Activated CD8-positive, alpha-beta T cell treated with anti-CD3 and anti-CD28 coated beads, Interleukin-2, amount 10 ng/mL, durations not matched to agents 7 days and 5 days (primary cell): ENCODE data around the gene ZNF831. TPM values are rescaled to one million over a fixed set of nuclear protein-coding genes. Genes with fewer than 3 reads are reported as not detected.
A peak's percentile ranks its signal among the peaks of the same experiment; 100 is the strongest.

Experiments
- ATAC-seq: fragments of 150-1000 bp; cut with Tn5 transposase; one replicate; pipeline ENCODE4 v1.10.0; 2021; ENCODE audit warnings: moderate library complexity
- CTCF ChIA-PET: fragments of 350-600 bp; sonication (Branson Sonifier 250); formaldehyde crosslinking; loops from one replicate; lab custom pipeline; 2021; ENCODE audit warnings: antibody characterized with exemption; lab: Charles Lee
- POLR2A ChIA-PET: fragments of 350-600 bp; sonication (Branson Sonifier 250); formaldehyde crosslinking; loops from one replicate; lab custom pipeline; 2021; ENCODE audit warnings: antibody characterized with exemption; lab: Charles Lee
- DNase-seq: peaks from one replicate; pipeline ENCODE4 v3.0.0-alpha.2; 2020
- H3K27ac Mint-ChIP-seq: one replicate; pipeline ENCODE4 v1.8.0; 2021; ENCODE audit warnings: mild to moderate bottlenecking, mixed read lengths
- H3K27me3 Mint-ChIP-seq: one replicate; pipeline ENCODE4 v1.8.0; 2021; ENCODE audit warnings: low read depth, mixed read lengths
- H3K36me3 Mint-ChIP-seq: one replicate; pipeline ENCODE4 v1.8.0; 2021; ENCODE audit warnings: low read depth, mixed read lengths
- H3K4me1 Mint-ChIP-seq: one replicate; pipeline ENCODE4 v1.8.0; 2021; ENCODE audit warnings: low read depth, mixed read lengths
- H3K4me3 Mint-ChIP-seq: one replicate; pipeline ENCODE4 v1.8.0; 2021; ENCODE audit warnings: mild to moderate bottlenecking, mixed read lengths
- H3K9me3 Mint-ChIP-seq: one replicate; pipeline ENCODE4 v1.8.0; 2022; ENCODE audit warnings: mixed read lengths; ENCODE audit not compliant: insufficient read depth
- total RNA-seq, 2 experiments: library from RNA; stranded (reverse); gene quantifications; one replicate each; pipeline ENCODE4 v1.2.3, GENCODE V29; 2021

Gene ZNF831
- total RNA-seq, 2 experiments from 2014 or later, result 8.6 to 9.2 TPM

DNA sequence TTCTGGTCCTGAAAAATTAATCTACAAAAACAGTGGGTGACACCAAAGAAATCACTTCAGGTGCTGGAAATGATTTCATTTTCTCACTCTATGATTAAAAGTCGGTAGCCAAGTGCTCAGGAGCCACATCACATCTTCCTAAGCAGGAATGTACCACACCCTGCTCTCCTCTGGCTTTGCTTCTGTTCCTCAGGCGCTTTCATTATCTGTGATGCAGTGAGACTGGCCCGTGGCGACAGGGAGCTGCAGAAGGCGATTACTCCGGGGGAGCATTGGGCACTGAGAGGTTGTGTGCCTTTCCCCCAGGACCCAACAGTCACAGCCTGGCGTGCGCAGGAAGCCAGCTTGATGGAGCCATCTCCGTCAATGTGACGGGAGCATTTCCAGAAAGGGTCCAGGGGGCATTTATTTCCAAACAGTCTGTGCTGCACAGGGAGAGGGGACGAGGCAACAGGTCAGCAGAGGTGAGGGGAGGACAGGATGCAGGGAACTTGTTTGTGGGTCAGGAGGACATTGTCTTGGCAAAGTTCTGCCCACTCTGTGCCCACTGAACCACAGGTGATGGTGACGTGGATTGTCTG lies 5.6 kb upstream of the ZNF831 start:
- Mint-ChIP-seq H3K9me3 (no peaks in the 10 kb centered on the region), H3K36me3 (peaks cover 6% of the 10 kb centered on the region), H3K4me3 (no peak overlapping the region), H3K27me3 (peaks cover 3% of the 10 kb centered on the region), H3K27ac (no peak overlapping the region), H3K4me1 (peaks cover 63% of the 10 kb centered on the region)
- ATAC-seq (no peak), DNase-seq (no peak)
- ChIA-PET POLR2A (no interaction called here), CTCF (interaction anchor here (2.6 to 3.6 kb wide), 2 partner anchors 20 to 70 kb away, joined by 8 to 25 read pairs; no protein-coding TSS in a partner anchor)

DNA sequence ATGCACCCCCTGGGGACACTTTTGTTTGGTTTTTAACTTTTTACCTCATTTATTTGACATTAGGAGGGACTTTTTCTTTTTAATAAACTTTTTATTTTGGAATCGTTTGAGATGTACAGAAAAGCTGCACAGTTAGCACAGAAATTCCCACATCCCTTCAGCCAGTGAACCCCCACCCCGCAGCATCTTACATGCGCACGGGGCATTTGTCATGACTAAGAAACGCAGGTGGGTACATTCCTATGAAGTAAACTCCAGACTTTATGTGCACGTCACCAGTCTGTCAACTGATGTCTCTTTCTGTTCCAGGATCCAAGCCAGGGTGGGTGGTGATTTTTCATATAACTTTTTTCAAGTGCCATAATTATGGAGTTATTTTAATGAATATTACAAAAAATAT lies 4.9 kb upstream of the ZNF831 start:
- no peak overlapping the region for H3K4me3 Mint-ChIP-seq
- peaks cover 68% of the 10 kb centered on the region for H3K4me1 Mint-ChIP-seq
- DNase-seq (no peak), ATAC-seq (no peak)
- H3K36me3 Mint-ChIP-seq, result peaks cover 6% of the 10 kb centered on the region
- ChIA-PET POLR2A (interaction anchor here (0.8 to 2.9 kb wide), 11 partner anchors 11 to 1766 kb away, joined by 3 to 49 read pairs (median 6); partner anchors contain the start of gene ATP5F1E), CTCF (interaction anchor here (0.7 to 3.6 kb wide), 14 partner anchors 8 to 243 kb away, joined by 3 to 25 read pairs (median 5); partner anchors contain the start of gene ATP5F1E)
- no peaks in the 10 kb centered on the region for H3K9me3 Mint-ChIP-seq
- no peak overlapping the region for H3K27ac Mint-ChIP-seq
- peaks cover 3% of the 10 kb centered on the region for H3K27me3 Mint-ChIP-seq

DNA sequence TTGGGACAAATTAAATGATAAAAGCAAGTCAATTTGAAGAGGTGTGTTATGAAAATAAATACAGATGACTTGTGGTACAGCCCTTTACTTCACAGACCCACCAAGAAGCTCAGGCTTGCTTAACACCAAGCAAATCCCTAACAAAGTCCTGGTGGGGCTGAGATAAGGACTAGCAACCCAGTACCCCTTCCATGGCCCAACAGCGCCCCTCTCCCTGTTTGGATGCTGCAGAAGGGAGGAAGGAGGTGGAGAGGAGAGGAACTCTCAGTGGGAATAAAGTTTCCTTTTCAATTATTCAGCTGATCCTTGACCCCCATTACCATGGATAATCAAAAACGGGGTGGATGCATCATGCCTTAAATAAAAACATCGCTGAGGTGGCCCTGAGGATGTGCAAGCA lies 4.5 kb upstream of the ZNF831 start:
- peaks cover 3% of the 10 kb centered on the region for H3K27me3 Mint-ChIP-seq
- H3K9me3 Mint-ChIP-seq, result no peaks in the 10 kb centered on the region
- H3K27ac Mint-ChIP-seq, result peak overlapping the region; percentile 97
- ATAC-seq, result peak; percentile 2
- peaks cover 6% of the 10 kb centered on the region for H3K36me3 Mint-ChIP-seq
- CTCF ChIA-PET, result interaction anchor here (0.7 to 3.6 kb wide), 16 partner anchors 9 to 243 kb away, joined by 3 to 25 read pairs (median 5); partner anchors contain the start of gene ATP5F1E
- peaks cover 69% of the 10 kb centered on the region for H3K4me1 Mint-ChIP-seq
- no peak for DNase-seq
- peak overlapping the region; percentile 89 for H3K4me3 Mint-ChIP-seq
- POLR2A ChIA-PET, result interaction anchor here (0.8 to 2.9 kb wide), 11 partner anchors 11 to 1767 kb away, joined by 3 to 49 read pairs (median 6); partner anchors contain the start of gene ATP5F1E

DNA sequence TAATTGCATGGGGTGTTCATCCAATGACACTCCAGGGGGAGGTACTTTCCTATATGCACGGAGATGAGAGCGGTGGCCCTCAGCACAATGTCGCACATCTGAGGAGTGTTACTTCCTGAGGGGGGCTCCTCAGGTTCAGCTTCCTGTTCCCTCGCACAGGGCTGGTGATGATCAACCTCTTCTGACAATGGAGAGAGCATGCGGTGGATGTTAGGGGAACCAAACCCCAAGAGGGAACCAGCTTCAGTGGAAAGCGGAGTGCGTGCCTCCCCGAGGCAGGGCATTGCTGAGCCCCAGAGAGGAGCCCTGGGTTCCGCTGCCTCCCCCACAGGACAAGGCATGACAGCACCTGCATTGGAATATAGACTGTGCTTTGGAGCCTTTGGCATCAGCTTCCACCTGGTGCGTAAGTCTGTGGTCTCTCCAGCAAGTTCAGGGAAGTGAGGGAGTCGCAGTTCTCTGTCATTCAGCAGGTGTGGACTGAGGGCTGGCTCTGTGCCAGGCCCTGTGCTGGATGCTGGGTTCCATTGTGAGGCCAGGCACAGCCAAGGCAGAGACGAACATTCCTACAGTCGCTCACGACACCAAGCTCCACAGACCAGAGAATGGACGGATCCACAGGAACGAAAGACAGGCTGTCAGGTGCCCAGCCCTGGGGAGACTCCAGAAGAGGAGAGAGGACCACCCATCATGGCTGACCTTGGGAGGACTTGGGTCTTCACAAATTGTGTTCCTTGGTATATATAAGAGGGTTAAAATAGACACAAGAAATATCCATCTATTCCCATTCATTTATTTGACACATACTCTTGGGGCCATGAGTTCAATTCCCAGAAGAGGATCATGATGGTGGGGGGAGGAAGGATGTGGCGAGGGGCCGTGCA lies 3.9 kb upstream of the ZNF831 start:
- H3K27me3 Mint-ChIP-seq, result no peaks in the 10 kb centered on the region
- no peaks in the 10 kb centered on the region for H3K9me3 Mint-ChIP-seq
- H3K4me3 Mint-ChIP-seq, result peak overlapping the region; percentile 89
- H3K4me1 Mint-ChIP-seq, result peaks cover 67% of the 10 kb centered on the region
- ChIA-PET POLR2A (interaction anchor here (0.8 to 2.9 kb wide), 12 partner anchors 12 to 1767 kb away, joined by 3 to 49 read pairs (median 5); partner anchors contain the start of gene ATP5F1E), CTCF (interaction anchor here (1.0 to 3.6 kb wide), 16 partner anchors 9 to 127 kb away, joined by 3 to 25 read pairs (median 5); partner anchors contain the start of gene ATP5F1E)
- H3K36me3 Mint-ChIP-seq, result peaks cover 6% of the 10 kb centered on the region
- ATAC-seq, result peak; percentile 74
- H3K27ac Mint-ChIP-seq, result peak overlapping the region; percentile 97
- peak; percentile 82 for DNase-seq

DNA sequence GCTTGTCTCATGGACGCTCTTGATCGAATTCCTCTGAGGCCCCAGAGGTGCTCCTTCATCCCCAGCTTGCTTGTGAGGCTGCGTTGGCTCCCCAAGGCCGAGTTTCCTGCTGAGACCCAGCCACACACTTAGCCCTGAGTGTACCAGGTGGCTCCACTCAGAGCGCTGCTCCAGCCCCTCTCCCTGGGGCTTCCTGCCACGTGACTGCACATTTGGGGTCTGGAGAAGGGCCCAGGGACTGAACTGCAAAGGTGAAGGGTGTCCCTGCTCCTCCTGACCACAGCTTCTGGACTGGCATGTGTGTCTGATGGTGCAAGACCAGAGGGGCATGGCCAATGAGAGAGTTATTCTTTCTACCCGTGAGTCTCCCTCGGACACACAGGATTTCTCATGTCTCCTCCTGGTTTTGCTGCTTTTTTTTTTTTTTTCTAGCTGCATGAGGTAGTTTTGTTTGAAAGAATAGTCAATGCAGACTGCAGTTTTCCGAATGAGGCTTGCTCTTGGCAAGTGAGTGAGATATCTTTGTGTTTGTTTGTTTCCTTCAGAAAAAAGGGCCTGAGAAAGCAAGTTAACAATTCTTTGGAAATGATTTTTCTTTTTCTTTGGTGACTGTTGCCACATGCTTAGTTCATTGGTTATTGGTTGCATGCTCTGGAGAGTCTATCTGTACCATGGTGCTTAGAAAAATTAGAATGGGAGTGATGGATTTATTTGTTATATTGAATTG lies 3.1 kb upstream of the ZNF831 start:
- DNase-seq (peak; percentile 51), ATAC-seq (no peak)
- ChIA-PET CTCF (interaction anchor here (1.2 to 3.6 kb wide), 6 partner anchors 8 to 72 kb away, joined by 3 to 25 read pairs (median 12); no protein-coding TSS in a partner anchor), POLR2A (interaction anchor here (1.0 to 2.9 kb wide), 7 partner anchors 12 to 129 kb away, joined by 3 to 49 read pairs (median 8); partner anchors contain the start of gene ATP5F1E)
- H3K27me3 Mint-ChIP-seq, result no peaks in the 10 kb centered on the region
- peaks cover 6% of the 10 kb centered on the region for H3K36me3 Mint-ChIP-seq
- H3K27ac Mint-ChIP-seq, result peak overlapping the region; percentile 97
- peak overlapping the region; percentile 89 for H3K4me3 Mint-ChIP-seq
- H3K9me3 Mint-ChIP-seq, result no peaks in the 10 kb centered on the region
- peaks cover 74% of the 10 kb centered on the region for H3K4me1 Mint-ChIP-seq

DNA sequence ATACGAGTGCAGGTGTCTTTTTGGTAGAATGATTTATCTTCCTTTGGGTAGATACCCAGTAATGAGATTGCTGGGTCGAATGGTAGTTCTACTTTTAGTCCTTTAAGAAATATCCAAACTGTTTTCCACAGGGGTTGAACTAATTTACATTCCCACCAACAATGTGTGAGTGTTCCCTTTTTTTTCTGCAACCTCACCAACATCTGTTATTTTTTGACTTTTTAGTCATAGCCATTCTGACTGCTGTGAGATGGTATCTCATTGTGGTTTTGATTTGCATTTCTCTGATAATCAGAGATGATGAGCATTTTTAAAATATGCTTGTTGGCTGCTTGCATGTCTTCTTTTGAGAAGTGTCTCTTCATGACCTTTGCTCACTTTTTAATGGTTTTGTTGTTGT lies 1.9 kb upstream of the ZNF831 start:
- H3K27ac Mint-ChIP-seq, result peak overlapping the region; percentile 97
- H3K4me1 Mint-ChIP-seq, result peaks cover 84% of the 10 kb centered on the region
- CTCF ChIA-PET, result no interaction called here
- H3K27me3 Mint-ChIP-seq, result no peaks in the 10 kb centered on the region
- peak overlapping the region; percentile 89 for H3K4me3 Mint-ChIP-seq
- no peak for ATAC-seq
- POLR2A ChIA-PET, result interaction anchor here (0.6 kb wide), 1 partner anchor 40 kb away, joined by 3 read pairs; no protein-coding TSS in a partner anchor
- DNase-seq, result no peak
- H3K9me3 Mint-ChIP-seq, result no peaks in the 10 kb centered on the region
- peaks cover 12% of the 10 kb centered on the region for H3K36me3 Mint-ChIP-seq

DNA sequence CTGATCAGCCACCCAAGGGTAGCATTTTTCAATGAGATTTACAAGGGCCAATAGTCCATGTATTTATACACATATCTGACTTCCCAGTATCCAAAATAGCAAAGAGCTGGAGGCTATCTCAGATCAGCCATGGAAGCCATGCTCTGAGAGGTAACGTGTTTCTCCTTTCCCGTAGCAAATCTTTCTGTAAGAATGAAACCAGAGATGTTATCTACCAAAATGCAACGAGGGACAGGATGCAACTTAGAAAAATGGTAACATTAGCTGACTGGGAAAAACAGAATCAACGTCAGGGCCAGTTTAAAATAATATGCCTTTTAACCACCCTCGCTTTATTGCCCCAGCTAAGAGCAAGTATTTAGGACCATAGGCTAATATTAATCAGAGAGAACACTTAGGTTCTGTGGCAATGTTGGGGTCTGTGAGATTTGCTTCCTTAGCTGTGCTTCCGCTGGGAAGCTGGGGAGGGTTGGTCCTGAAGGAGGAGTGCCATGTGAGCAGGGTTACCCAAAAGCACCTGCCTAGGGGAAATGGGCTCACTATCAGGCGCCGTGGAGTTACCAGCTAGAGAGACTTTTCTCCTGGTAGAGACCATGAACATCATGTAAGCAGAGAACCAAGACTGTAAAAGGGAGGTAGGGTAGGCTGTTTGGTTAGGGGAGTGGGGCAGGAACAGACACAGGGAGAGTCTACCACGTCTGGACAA lies 1.2 kb downstream of the ZNF831 start:
- Mint-ChIP-seq H3K27me3 (no peaks in the 10 kb centered on the region), H3K4me3 (peak overlapping the region; percentile 89), H3K9me3 (peaks cover 10% of the 10 kb centered on the region), H3K4me1 (peaks cover 87% of the 10 kb centered on the region), H3K36me3 (peaks cover 27% of the 10 kb centered on the region), H3K27ac (peak overlapping the region; percentile 88)
- ChIA-PET POLR2A (interaction anchor here (1.1 to 3.8 kb wide), 17 partner anchors 9 to 513 kb away, joined by 3 to 31 read pairs (median 7); partner anchors contain the start of genes ATP5F1E and STX16), CTCF (interaction anchor here (1.0 to 4.8 kb wide), 9 partner anchors 11 to 76 kb away, joined by 4 to 27 read pairs (median 10); no protein-coding TSS in a partner anchor)
- DNase-seq, result peak; percentile 44
- ATAC-seq, result peak; percentile 9

DNA sequence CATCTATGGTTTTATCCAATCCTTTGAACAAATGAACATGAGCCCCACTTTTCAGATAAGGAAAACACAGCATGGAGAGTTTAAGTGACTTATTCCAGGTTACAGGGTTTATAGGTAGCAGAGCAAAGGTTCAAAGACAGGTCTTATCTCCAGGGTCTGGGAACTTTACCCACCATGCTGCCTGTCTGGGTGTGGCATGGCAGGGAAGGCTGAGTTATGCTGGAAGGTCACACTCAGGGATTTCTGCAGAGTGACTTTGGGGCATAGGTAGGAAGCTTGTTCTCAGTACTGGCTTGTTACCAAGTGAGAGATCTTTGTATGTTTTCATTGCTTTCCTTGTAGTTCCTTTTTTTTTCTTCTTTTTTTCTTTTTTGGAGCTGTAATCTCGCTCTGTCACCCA lies 1.8 kb downstream of the ZNF831 start:
- POLR2A ChIA-PET, result interaction anchor here (0.6 to 3.8 kb wide), 14 partner anchors 9 to 513 kb away, joined by 3 to 31 read pairs (median 9); partner anchors contain the start of gene STX16
- ATAC-seq, result no peak
- Mint-ChIP-seq H3K36me3 (peaks cover 32% of the 10 kb centered on the region), H3K27me3 (no peaks in the 10 kb centered on the region), H3K4me1 (peaks cover 87% of the 10 kb centered on the region), H3K27ac (peak overlapping the region; percentile 88), H3K9me3 (peaks cover 16% of the 10 kb centered on the region), H3K4me3 (peak overlapping the region; percentile 89)
- no peak for DNase-seq
- CTCF ChIA-PET, result interaction anchor here (0.7 to 4.8 kb wide), 11 partner anchors 10 to 77 kb away, joined by 3 to 27 read pairs (median 8); no protein-coding TSS in a partner anchor

DNA sequence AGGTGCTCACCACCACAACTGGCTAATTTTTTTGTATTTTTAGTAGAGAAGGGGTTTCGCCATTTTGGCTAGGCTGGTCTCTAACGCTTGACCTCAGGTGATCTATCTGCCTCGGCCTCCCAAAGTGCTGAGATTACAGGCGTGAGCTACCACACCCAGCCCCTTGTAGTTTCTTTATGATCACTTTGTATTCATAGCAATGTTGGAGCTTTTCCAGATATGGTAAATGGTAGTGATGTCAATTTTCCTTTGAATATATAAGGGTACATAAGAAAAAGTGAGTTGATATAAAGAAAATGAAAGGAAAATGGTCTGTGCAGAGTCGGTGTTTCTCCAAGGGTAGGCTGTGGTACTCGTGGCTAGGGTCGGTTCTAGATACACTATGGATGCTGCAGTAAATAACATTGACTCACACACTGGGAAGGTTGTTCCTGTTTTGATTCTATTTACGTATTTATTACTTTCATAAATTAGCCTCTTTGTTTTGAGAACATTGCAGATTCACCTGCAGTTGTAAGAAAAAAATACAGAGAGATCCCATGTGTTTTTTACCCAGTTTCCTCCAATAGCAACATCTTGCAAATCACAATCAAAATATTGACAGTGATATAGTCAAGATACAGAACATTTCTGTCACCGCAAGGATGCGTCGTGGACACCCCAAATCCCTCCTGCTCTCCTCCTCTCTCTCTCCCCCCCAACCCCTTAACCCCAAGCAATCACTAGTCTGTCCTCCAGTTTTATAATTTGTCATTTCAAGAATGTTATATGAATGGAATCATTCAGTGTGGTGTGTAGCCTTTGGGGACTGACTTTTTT lies 2.5 kb downstream of the ZNF831 start:
- CTCF ChIA-PET, result interaction anchor here (0.6 to 4.8 kb wide), 11 partner anchors 9 to 78 kb away, joined by 3 to 27 read pairs (median 7); no protein-coding TSS in a partner anchor
- H3K27ac Mint-ChIP-seq, result peak overlapping the region; percentile 88
- POLR2A ChIA-PET, result interaction anchor here (0.6 to 3.8 kb wide), 9 partner anchors 8 to 274 kb away, joined by 3 to 31 read pairs (median 13); no protein-coding TSS in a partner anchor
- DNase-seq (peak; percentile 48), ATAC-seq (peak; percentile 47)
- H3K4me1 Mint-ChIP-seq, result peaks cover 87% of the 10 kb centered on the region
- H3K9me3 Mint-ChIP-seq, result peaks cover 16% of the 10 kb centered on the region
- H3K27me3 Mint-ChIP-seq, result no peaks in the 10 kb centered on the region
- H3K36me3 Mint-ChIP-seq, result peaks cover 36% of the 10 kb centered on the region
- H3K4me3 Mint-ChIP-seq, result peak overlapping the region; percentile 89
